GM12801 (cell line): ENCODE results near the gene EMB.

Source experiments
- TF ChIP-seq, protein P1 (sequence below): IDR thresholded peaks from one replicate; pipeline ENCODE4 v1.5.1; 2011; ENCODE audit warnings: control low read depth; ENCODE audit not compliant: insufficient read length; ENCODE audit errors: extremely low read depth

The EMB gene, protein sequence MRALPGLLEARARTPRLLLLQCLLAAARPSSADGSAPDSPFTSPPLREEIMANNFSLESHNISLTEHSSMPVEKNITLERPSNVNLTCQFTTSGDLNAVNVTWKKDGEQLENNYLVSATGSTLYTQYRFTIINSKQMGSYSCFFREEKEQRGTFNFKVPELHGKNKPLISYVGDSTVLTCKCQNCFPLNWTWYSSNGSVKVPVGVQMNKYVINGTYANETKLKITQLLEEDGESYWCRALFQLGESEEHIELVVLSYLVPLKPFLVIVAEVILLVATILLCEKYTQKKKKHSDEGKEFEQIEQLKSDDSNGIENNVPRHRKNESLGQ

DNA sequence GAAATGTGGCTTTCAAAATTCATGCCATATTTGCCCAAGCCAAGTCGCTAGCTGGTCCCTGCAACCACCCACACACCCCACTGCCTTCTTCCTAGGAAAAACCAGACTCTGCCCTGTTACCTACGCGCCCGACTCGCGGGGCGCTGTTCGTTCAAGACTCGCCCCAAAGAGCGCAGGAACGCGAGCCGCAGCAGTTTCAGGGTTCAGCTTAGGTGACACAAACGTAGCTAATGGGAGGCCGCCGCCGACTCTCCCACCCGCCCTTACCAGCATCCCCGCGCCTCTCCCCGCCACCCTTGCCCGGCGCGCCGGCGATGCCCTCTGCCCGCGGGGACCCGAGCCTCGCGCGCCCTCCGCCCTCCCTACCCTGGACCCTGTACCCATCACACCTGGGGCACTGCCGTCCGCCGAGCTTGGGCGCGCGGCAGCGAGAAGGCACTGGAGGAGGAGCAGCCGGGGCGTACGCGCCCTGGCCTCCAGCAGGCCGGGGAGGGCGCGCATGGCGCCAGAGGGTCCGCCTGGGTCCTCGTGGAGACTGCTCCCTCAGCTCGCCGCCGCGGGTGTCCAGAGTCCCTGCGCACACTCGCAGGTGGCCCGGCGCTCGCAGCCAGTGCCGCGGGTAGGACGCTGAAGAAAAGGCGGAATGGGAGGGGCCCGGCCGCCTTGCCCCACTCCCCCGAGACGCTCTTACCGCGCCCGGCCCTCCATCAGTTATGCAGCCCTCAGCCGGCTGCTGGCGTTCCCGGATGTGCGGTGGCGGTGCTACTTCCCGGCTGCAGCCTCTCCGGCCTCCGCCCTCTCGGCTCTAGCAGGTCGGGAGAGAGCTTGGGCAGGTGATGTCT is at the start of gene EMB:
Gene EMB (minus strand): TSS at position 638 of the 842 bp plus-strand sequence. CDS start 137 bp downstream, at position 501.
- TF ChIP-seq, protein P1, sequence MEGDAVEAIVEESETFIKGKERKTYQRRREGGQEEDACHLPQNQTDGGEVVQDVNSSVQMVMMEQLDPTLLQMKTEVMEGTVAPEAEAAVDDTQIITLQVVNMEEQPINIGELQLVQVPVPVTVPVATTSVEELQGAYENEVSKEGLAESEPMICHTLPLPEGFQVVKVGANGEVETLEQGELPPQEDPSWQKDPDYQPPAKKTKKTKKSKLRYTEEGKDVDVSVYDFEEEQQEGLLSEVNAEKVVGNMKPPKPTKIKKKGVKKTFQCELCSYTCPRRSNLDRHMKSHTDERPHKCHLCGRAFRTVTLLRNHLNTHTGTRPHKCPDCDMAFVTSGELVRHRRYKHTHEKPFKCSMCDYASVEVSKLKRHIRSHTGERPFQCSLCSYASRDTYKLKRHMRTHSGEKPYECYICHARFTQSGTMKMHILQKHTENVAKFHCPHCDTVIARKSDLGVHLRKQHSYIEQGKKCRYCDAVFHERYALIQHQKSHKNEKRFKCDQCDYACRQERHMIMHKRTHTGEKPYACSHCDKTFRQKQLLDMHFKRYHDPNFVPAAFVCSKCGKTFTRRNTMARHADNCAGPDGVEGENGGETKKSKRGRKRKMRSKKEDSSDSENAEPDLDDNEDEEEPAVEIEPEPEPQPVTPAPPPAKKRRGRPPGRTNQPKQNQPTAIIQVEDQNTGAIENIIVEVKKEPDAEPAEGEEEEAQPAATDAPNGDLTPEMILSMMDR: no peak

DNA sequence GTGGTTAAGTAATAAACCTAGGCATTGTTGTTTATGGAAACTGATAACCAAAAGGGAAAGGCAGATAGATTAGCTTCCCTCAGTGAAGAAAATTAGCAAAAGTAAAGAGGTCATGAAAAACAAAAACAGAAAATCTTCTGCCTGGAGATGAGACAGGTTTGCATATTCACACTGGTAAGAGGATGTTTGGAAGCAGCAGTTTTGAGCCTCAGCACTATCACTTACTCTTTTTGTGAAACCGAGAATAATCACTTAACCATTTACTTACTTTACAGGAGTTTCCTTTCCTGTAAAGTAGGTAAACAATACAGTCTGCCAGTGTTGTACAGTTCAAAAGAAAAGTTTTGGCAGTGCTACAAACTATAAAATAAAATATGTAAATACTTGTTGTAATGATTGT is 35.5 kb upstream of the EMB start:
- TF ChIP-seq, protein P1: no peak

DNA sequence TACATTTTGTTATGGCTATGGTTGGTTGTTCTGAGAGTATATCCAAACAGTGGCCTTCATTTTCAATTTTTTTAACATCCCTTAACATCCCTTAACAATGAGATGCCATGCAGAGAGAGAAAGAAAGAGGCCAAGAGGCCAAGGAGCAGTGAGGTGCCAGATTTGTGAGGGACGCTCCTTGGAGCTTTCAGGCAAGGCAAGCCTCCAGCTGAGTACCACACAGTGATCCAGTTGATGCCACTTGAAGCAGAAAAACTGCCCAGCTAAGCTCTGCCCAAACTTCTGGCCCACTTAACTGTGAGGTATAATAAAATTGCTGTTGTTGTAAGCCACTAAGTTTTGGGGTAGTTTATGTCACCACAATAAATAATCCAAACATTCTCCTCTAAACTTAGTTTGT is 22.6 kb upstream of the EMB start:
- TF ChIP-seq, protein P1: no peak

DNA sequence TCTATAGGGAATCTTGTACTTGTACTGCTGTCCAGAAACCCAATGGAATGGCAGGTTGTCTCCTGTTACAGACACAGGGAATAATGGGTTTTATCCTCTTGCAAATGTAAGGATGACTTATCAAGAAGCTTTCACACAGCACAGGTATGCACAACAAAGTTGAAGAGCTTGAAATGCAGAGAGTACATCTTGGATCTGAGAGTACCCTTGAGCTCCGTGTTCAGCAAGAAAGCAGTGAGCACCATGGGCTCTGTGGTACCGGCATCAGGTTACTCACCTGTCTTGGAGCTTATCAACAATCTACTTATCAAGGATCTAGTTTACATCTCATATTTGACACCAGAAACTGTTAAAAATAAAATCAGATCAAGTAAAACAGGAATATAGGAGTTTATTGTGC is 22.0 kb upstream of the EMB start:
- TF ChIP-seq, protein P1: no peak

DNA sequence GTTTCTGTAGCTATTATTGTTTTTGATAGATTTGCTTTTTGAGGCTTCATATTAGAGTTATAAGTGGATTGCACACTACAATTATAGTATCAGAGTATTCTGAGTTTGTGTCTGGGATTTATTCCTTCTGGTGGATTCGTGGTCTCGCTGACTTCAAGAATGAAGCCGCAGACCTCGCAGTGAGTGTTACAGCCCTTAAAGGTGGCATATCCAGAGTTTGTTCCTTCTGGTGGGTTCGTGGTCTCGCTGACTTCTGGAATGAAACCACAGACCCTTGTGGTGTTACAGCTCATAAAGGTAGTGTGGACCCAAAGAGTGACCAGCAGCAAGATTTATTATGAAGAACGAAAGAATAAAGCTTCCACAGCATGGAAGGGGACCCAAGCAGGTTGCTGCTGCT is 6.9 kb upstream of the EMB start:
- TF ChIP-seq, protein P1: no peak

DNA sequence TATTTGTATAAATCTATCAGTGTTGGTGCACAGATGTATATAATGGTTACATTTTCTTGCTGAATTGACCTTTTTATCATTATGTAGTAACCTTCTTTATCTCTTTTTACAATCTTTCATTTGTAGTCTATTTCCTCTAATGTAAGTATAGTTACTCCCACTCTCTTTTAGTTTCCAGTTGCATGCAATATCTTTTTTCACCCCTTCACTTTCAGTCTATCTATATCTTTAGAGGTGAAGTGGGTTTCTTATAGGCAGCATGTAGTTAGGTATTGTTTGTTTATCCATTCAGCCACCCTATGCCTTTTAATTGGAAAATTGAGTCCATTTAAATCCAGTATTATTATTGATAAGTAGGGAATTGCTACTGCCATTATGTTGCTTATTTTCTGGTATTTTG is 6.1 kb upstream of the EMB start:
- TF ChIP-seq, protein P1: no peak

DNA sequence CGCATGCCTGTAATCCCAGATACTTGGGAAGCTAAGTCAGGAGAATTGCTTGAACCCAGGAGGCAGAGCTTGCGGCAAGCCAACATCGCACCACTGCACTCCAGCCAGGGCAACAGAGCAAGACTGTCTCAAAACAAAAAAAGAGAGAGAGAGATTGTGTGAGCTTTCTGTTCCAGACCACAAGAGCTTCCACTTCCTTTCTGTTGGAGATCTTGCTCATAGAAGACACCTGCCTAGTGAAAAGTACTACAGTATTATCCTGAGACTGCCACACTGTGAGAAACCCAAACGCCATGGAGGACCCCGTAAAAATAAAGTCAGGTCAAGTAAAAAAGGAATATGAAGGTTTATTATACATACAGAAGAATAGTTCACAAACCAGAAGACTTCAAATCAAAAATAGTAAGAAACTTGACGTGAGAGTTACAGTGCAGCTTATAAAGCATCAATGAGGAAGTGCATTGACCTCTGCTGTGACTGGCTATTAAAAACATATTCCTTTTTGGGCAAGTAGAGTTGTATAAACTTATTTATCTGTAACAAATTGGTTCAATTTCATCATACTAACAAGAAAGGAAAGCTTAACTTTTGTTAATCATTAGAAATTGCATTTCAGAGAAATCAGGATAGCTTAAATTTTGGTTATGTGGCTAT is 4.3 kb upstream of the EMB start:
- TF ChIP-seq, protein P1: no peak
